Measurements from ENCODE around the gene CSGALNACT2.
"Not testable (repeated sequence)": the region's sequence is repeated elsewhere in the genome, so short reads cannot be mapped to it uniquely, and the experiment has no call there.

Gene CSGALNACT2

DNA sequence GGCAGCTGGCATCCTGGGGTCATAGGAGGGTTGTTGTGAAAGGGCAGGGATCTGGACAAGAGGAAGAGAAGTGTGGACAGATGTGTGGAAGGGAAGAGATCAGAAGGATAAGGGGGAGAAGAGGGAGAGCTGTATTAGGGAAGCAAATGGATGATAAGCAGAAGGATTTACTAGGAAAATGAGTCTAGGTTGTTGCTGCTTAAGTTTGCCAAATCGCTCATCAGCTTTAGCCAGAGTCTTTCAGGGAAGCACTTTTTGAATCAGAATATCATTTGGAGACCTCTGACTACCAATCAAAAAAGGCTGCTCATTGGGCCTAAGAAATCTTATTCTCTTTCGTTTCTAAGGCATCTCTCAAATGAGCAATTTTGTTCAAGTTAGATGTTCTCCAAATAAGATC lies 2.6 kb upstream of the CSGALNACT2 start:
- H3K4me1 Mint-ChIP-seq (ENCODE audit: low read depth): peaks cover 42% of the 10 kb centered on the region
- H3K4me3 Mint-ChIP-seq: peak overlapping the region; percentile 95
- H3K27me3 Mint-ChIP-seq (ENCODE audit: low read depth): no peaks in the 10 kb centered on the region
- H3K9me3 Mint-ChIP-seq: no peaks in the 10 kb centered on the region
- DNase-seq (ENCODE audit: low spot score): no peak
- peak overlapping the region; percentile 37 for H3K27ac Mint-ChIP-seq
- H3K36me3 Mint-ChIP-seq (ENCODE audit: low read depth): peaks cover 23% of the 10 kb centered on the region

DNA sequence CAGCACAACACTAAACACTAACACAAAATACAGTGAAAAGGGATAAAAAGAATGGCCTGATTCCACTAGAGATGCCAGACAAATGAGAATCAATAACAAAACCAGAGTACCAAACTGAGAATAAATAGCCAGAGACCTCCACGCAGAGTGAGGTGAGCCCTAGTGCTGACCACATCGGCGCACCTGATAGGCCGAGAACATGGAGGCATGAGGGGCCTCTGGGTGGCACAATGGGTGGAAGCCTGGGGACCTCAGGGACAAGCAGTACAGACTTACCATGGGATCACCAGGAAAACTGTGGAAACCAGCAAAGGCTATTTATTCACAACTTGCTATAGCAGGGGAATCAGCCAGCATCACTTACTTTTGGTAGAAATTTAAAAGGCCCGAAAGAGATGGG lies 1.8 kb upstream of the CSGALNACT2 start:
- DNase-seq (ENCODE audit: low spot score): peak; percentile 3
- Mint-ChIP-seq H3K27ac (peak overlapping the region; percentile 34), H3K36me3 (ENCODE audit: low read depth) (peaks cover 25% of the 10 kb centered on the region), H3K9me3 (no peaks in the 10 kb centered on the region), H3K27me3 (ENCODE audit: low read depth) (no peaks in the 10 kb centered on the region), H3K4me1 (ENCODE audit: low read depth) (peaks cover 45% of the 10 kb centered on the region), H3K4me3 (peak overlapping the region; percentile 95)

GRCh38 chr10:43136995-43137716 lies 1.1 kb upstream of the CSGALNACT2 start:
- Mint-ChIP-seq H3K9me3 (no peaks in the 10 kb centered on the region), H3K27ac (peak overlapping the region; percentile 96), H3K36me3 (ENCODE audit: low read depth) (peaks cover 27% of the 10 kb centered on the region), H3K4me1 (ENCODE audit: low read depth) (peaks cover 46% of the 10 kb centered on the region), H3K27me3 (ENCODE audit: low read depth) (no peaks in the 10 kb centered on the region), H3K4me3 (peak overlapping the region; percentile 95)
- peak; percentile 3 for DNase-seq (ENCODE audit: low spot score)

DNA sequence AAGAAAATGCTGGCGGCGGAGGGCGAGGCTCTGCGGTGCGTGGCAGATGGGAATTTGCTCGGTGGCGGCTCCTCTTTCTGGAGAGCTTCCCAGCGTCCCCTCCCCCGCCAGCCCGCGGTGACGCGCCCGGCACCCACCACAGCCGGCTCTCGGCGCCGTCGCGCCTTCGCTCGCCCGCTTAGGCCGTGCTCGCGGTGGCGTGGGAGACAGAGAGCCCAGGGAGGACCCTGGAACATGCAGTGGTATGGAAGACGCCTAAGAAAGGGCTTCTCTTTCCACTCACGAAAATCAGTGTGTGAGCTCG lies 576 bp upstream of the CSGALNACT2 start:
- H3K9me3 Mint-ChIP-seq: no peaks in the 10 kb centered on the region
- peak; percentile 27 for DNase-seq (ENCODE audit: low spot score)
- H3K27ac Mint-ChIP-seq: peak overlapping the region; percentile 96
- no peaks in the 10 kb centered on the region for H3K27me3 Mint-ChIP-seq (ENCODE audit: low read depth)
- H3K4me1 Mint-ChIP-seq (ENCODE audit: low read depth): peaks cover 48% of the 10 kb centered on the region
- H3K4me3 Mint-ChIP-seq: peak overlapping the region; percentile 95
- peaks cover 31% of the 10 kb centered on the region for H3K36me3 Mint-ChIP-seq (ENCODE audit: low read depth)

- Mint-ChIP-seq H3K27ac (peak overlapping the region; percentile 96), H3K36me3 (ENCODE audit: low read depth) (peaks cover 35% of the 10 kb centered on the region), H3K27me3 (ENCODE audit: low read depth) (no peaks in the 10 kb centered on the region), H3K4me1 (ENCODE audit: low read depth) (peaks cover 51% of the 10 kb centered on the region), H3K9me3 (no peaks in the 10 kb centered on the region), H3K4me3 (peak overlapping the region; percentile 89)
- DNase-seq (ENCODE audit: low spot score): peak; percentile 63
Observed at GRCh38 chr10:43138757-43139241, 554 bp downstream of the CSGALNACT2 start.

GRCh38 chr10:43141421-43141820 lies 3.2 kb downstream of the CSGALNACT2 start:
- Mint-ChIP-seq H3K27me3 (ENCODE audit: low read depth) (no peaks in the 10 kb centered on the region), H3K36me3 (ENCODE audit: low read depth) (peaks cover 36% of the 10 kb centered on the region), H3K4me1 (ENCODE audit: low read depth) (peaks cover 50% of the 10 kb centered on the region), H3K9me3 (no peaks in the 10 kb centered on the region), H3K4me3 (peak overlapping the region; percentile 5), H3K27ac (peak overlapping the region; percentile 4)
- no peak for DNase-seq (ENCODE audit: low spot score)

DNA sequence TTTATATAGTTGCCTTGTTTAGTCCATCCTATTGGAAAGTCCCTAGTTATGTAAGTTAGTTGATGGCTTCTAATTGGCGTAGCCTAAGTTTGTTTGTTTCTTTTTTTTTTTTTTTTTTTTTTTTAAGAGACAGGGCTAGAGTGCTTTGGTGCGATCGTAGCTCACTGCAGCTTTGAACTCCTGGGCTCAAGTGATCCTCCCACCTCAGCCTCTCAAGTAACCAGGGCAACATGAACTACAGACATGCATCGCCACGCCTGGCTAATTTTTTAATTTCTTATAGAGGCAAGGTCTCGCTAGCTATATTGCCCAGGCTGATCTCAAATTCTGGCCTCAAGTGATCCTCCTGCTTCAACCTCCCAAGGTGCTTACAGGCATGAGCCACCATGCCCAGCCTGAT lies 7.1 kb downstream of the CSGALNACT2 start:
- Mint-ChIP-seq H3K4me1 (ENCODE audit: low read depth) (peaks cover 53% of the 10 kb centered on the region), H3K4me3 (peak overlapping the region; percentile 11), H3K9me3 (peaks cover 24% of the 10 kb centered on the region), H3K36me3 (ENCODE audit: low read depth) (peaks cover 51% of the 10 kb centered on the region), H3K27ac (no peak overlapping the region), H3K27me3 (ENCODE audit: low read depth) (no peaks in the 10 kb centered on the region)
- DNase-seq (ENCODE audit: low spot score): no peak

- H3K36me3 Mint-ChIP-seq (ENCODE audit: low read depth): peaks cover 49% of the 10 kb centered on the region
- H3K27ac Mint-ChIP-seq; DNase-seq (ENCODE audit: low spot score); H3K4me3 Mint-ChIP-seq; H3K27me3 Mint-ChIP-seq (ENCODE audit: low read depth): not testable (repeated sequence)
- peaks cover 52% of the 10 kb centered on the region for H3K4me1 Mint-ChIP-seq (ENCODE audit: low read depth)
- H3K9me3 Mint-ChIP-seq: peaks cover 24% of the 10 kb centered on the region
Observed at GRCh38 chr10:43145936-43146335, 7.7 kb downstream of the CSGALNACT2 start.

- no peak for DNase-seq (ENCODE audit: low spot score)
- Mint-ChIP-seq H3K4me1 (ENCODE audit: low read depth) (peaks cover 38% of the 10 kb centered on the region), H3K4me3 (no peak overlapping the region), H3K27me3 (ENCODE audit: low read depth) (no peaks in the 10 kb centered on the region), H3K27ac (no peak overlapping the region), H3K36me3 (ENCODE audit: low read depth) (peaks cover 39% of the 10 kb centered on the region), H3K9me3 (peaks cover 24% of the 10 kb centered on the region)
Observed at GRCh38 chr10:43151371-43151770, 13.1 kb downstream of the CSGALNACT2 start.

- H3K27ac Mint-ChIP-seq: no peak overlapping the region
Observed at GRCh38 chr10:43153901-43154300, 15.7 kb downstream of the CSGALNACT2 start.

GRCh38 chr10:43155221-43155620 lies 17.0 kb downstream of the CSGALNACT2 start:
- Mint-ChIP-seq H3K4me3 (no peak overlapping the region), H3K27me3 (ENCODE audit: low read depth) (no peaks in the 10 kb centered on the region), H3K36me3 (ENCODE audit: low read depth) (peaks cover 26% of the 10 kb centered on the region), H3K27ac (no peak overlapping the region), H3K4me1 (ENCODE audit: low read depth) (peaks cover 36% of the 10 kb centered on the region), H3K9me3 (no peaks in the 10 kb centered on the region)
- no peak for DNase-seq (ENCODE audit: low spot score)

More at GRCh38 chr10:43153901-43154300, 15.7 kb downstream of the CSGALNACT2 start:
- Mint-ChIP-seq H3K4me3 (no peak overlapping the region), H3K27me3 (ENCODE audit: low read depth) (no peaks in the 10 kb centered on the region), H3K4me1 (ENCODE audit: low read depth) (peaks cover 38% of the 10 kb centered on the region), H3K36me3 (ENCODE audit: low read depth) (peaks cover 33% of the 10 kb centered on the region), H3K9me3 (peaks cover 6% of the 10 kb centered on the region)
- DNase-seq (ENCODE audit: low spot score): no peak

- H3K27ac Mint-ChIP-seq: no peak overlapping the region
- H3K9me3 Mint-ChIP-seq: no peaks in the 10 kb centered on the region
- H3K4me3 Mint-ChIP-seq: no peak overlapping the region
- H3K36me3 Mint-ChIP-seq (ENCODE audit: low read depth): peaks cover 23% of the 10 kb centered on the region
- H3K4me1 Mint-ChIP-seq (ENCODE audit: low read depth): peaks cover 35% of the 10 kb centered on the region
- no peaks in the 10 kb centered on the region for H3K27me3 Mint-ChIP-seq (ENCODE audit: low read depth)
- no peak for DNase-seq (ENCODE audit: low spot score)
Observed at GRCh38 chr10:43155741-43156140, 17.5 kb downstream of the CSGALNACT2 start.

DNA sequence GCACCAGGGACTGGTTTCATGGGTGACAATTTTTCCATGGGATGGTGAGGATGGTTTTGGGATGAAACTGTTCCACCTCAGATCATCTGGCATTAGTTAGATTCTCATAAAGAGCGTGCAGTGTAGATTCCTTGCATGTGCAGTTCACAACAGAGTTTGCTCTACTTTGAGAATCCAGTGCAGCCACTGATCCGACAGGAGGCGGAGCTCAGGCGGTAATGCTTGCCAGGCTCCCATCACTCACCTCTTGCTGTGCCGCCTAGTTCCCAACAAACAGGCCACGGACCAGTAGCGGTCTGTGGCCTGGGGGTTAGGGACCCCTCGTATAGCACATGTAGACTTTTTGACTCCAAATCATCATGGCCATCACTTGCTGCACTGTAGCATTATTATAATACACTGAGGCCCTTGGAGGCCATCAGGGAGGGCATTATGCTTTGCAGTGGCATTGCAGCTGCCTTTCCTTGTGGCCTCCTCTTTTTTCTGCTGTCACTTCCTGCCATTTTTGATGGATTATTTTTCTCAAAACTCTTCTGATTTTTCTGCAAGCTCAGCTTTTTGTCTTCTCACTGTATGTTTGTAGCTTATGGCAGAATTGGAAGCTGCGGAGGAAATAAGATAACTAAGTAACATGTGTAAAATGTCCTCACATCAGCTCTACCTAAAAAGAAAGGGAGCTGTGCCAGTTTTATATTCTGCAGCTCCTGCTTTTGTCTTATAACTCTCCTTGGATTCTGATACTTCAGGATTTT lies 18.5 kb downstream of the CSGALNACT2 start:
- H3K4me1 Mint-ChIP-seq (ENCODE audit: low read depth): peaks cover 37% of the 10 kb centered on the region
- H3K9me3 Mint-ChIP-seq: no peaks in the 10 kb centered on the region
- H3K36me3 Mint-ChIP-seq (ENCODE audit: low read depth): peaks cover 31% of the 10 kb centered on the region
- no peaks in the 10 kb centered on the region for H3K27me3 Mint-ChIP-seq (ENCODE audit: low read depth)
- DNase-seq (ENCODE audit: low spot score): no peak
- H3K4me3 Mint-ChIP-seq: no peak overlapping the region
- peak overlapping the region; percentile 32 for H3K27ac Mint-ChIP-seq

- no peaks in the 10 kb centered on the region for H3K9me3 Mint-ChIP-seq
- no peak overlapping the region for H3K27ac Mint-ChIP-seq
- H3K4me1 Mint-ChIP-seq (ENCODE audit: low read depth): peaks cover 37% of the 10 kb centered on the region
- H3K4me3 Mint-ChIP-seq: no peak overlapping the region
- H3K27me3 Mint-ChIP-seq (ENCODE audit: low read depth): no peaks in the 10 kb centered on the region
- H3K36me3 Mint-ChIP-seq (ENCODE audit: low read depth): peaks cover 48% of the 10 kb centered on the region
- no peak for DNase-seq (ENCODE audit: low spot score)
Observed at GRCh38 chr10:43158636-43159035, 20.4 kb downstream of the CSGALNACT2 start.

All from T-helper 2 cell treated with Interferon-gamma antibody and Interleukin-4, amounts not matched to agents 5 μg/mL and 100 μg/mL, for 36 hours (primary cell).